ENCODE results near the gene ARHGDIB. TPM values are rescaled to one million over a fixed set of nuclear protein-coding genes. Genes with fewer than 3 reads are reported as not detected.

Gene ARHGDIB
- total RNA-seq, 4 donors from 2014 or later: 63.8 to 112 (median 89.4) TPM

DNA sequence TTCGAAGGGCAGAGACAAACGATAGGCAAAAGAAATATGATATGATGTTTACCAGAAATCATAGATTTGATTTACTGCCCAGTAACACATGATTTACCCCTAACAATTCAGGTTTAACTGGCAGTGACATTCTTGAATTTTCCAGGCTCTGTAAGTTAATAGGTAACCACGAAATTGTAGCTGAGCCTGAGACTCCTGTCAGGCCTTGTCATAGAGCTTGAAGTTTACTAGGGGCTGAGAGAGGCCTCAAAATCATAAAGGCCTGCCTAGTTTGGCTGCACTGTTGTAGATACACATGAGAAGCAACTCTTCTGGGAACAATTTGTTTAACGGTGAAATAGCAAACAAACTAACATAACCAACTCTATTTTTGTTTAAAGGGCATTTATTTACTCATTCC, 26.4 kb downstream of the ARHGDIB start:
- Histone ChIP-seq H3K27me3 (no peaks in the 10 kb centered on the region), H3K9me3 (no peaks in the 10 kb centered on the region), H3K4me3 (no peak overlapping the region), H3K27ac (no peak overlapping the region), H3K36me3 (no peaks in the 10 kb centered on the region), H3K4me1 (no peaks in the 10 kb centered on the region)
- no peak for TF ChIP-seq EP300 (IDR thresholded peaks at IDR 0.05)
- TF ChIP-seq, protein P1, sequence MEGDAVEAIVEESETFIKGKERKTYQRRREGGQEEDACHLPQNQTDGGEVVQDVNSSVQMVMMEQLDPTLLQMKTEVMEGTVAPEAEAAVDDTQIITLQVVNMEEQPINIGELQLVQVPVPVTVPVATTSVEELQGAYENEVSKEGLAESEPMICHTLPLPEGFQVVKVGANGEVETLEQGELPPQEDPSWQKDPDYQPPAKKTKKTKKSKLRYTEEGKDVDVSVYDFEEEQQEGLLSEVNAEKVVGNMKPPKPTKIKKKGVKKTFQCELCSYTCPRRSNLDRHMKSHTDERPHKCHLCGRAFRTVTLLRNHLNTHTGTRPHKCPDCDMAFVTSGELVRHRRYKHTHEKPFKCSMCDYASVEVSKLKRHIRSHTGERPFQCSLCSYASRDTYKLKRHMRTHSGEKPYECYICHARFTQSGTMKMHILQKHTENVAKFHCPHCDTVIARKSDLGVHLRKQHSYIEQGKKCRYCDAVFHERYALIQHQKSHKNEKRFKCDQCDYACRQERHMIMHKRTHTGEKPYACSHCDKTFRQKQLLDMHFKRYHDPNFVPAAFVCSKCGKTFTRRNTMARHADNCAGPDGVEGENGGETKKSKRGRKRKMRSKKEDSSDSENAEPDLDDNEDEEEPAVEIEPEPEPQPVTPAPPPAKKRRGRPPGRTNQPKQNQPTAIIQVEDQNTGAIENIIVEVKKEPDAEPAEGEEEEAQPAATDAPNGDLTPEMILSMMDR (IDR thresholded peaks at IDR 0.05): no peak
- no peak for TF ChIP-seq POLR2A (IDR thresholded peaks at IDR 0.05)
- 73 to 74% methylated on average over 4 of the region's 4 CpGs for WGBS, 2 donors
- no peak for DNase-seq (ENCODE audit: low spot score in 2 of 2)

DNA sequence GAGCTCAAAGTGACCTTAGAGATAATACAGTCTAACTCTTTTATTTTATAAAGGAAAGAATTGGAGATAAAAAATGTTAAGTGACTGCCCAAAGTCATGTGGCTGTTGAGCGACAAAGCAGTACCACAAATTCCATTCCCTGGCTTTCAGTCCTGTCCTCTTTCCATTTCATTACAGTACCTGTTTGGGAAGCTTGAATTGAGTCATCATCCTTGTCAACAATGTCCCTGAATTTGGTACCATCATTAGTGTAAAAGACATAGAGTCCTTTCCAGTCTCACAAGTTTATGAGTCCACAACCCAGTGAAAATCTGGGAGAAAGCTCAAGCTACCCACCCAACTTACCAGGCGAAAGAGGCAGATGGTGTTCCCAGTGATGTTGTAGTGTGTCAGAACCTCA, 26.9 kb downstream of the ARHGDIB start:
- Histone ChIP-seq H3K9me3 (no peaks in the 10 kb centered on the region), H3K4me3 (no peak overlapping the region), H3K27ac (no peak overlapping the region), H3K36me3 (no peaks in the 10 kb centered on the region), H3K27me3 (no peaks in the 10 kb centered on the region), H3K4me1 (peaks cover 0 to 5% (median 0%) of the 10 kb centered on the region in 4 donors)
- WGBS, 2 donors: 96 to 98% methylated on average over 2 of the region's 2 CpGs
- no peak for DNase-seq (ENCODE audit: low spot score in 2 of 2)
- TF ChIP-seq EP300 (IDR thresholded peaks at IDR 0.05): no peak

DNA sequence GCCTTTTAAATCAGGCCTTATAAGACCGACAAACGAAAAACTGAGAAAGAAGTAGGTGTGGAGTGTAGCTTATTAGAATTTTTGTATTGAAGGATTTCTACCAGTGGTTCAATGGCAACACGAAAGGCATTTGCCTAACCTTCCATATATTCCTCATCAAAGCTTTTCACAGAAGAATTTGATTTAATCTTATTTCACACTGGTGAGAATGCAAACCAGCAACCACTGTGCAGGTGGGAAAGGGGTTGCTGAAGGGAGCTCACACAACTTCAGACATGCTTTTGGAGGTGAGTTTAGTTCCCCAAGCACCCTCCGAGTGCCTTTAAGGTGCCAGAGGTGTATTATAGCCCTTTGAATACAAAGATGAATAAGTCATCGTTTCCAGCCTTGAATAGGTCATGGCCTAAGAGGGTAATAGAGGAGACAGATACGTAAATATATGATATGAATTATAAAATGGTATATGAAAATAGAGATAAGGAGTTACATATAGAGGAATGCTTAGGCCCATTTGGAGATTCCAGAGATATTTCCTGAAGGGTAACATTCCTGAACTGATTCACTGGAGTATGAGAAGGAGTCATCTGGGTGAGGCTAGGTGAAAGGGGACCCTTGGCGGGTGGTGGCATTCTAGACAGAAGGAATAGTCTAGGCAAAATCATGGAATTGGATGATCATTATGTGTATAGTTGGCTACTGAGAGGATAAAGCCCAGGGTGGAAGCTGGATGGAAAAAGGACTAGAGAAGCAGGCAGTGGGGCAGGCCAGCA, 29.4 kb downstream of the ARHGDIB start:
- DNase-seq (ENCODE audit: low spot score in 2 of 2): no peak
- TF ChIP-seq POLR2A (IDR thresholded peaks at IDR 0.05) (no peak), EP300 (IDR thresholded peaks at IDR 0.05) (no peak)
- TF ChIP-seq, protein P1 (IDR thresholded peaks at IDR 0.05): no peak
- Histone ChIP-seq H3K4me3 (no peak overlapping the region), H3K27me3 (no peaks in the 10 kb centered on the region), H3K36me3 (no peaks in the 10 kb centered on the region), H3K27ac (no peak overlapping the region), H3K4me1 (peaks cover 0 to 16% (median 0%) of the 10 kb centered on the region in 4 donors), H3K9me3 (no peaks in the 10 kb centered on the region)
- WGBS, 2 donors: 93 to 94% methylated on average over 7 of the region's 7 CpGs

DNA sequence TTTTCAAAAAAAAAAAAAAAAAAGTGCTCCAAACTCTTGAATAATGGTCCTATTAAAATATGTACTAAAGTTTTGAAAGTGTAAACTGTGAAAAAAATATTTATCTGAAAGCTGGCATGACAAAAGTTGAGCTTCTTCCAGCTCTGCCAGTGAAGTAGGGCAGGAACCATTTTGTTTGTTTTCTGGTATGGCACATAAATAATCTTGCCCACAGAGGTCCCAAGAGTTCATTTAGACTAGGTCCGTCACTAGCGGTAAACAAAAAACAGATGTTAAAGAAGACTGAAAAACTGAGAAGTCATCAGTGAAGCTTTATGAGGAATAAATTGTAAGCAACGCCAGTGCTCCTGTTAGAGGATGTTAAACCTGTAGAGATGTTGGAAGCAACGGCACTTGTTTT, 30.0 kb downstream of the ARHGDIB start:
- no peak for DNase-seq (ENCODE audit: low spot score in 2 of 2)
- 65 to 67% methylated on average over 4 of the region's 4 CpGs for WGBS, 2 donors
- Histone ChIP-seq H3K9me3 (no peaks in the 10 kb centered on the region), H3K27ac (no peak overlapping the region), H3K4me1 (peaks cover 0 to 16% (median 0%) of the 10 kb centered on the region in 4 donors), H3K27me3 (no peaks in the 10 kb centered on the region), H3K4me3 (no peak overlapping the region), H3K36me3 (no peaks in the 10 kb centered on the region)
- TF ChIP-seq POLR2A (IDR thresholded peaks at IDR 0.05): no peak
- no peak for TF ChIP-seq EP300 (IDR thresholded peaks at IDR 0.05)
- TF ChIP-seq, protein P1 (IDR thresholded peaks at IDR 0.05): no peak

DNA sequence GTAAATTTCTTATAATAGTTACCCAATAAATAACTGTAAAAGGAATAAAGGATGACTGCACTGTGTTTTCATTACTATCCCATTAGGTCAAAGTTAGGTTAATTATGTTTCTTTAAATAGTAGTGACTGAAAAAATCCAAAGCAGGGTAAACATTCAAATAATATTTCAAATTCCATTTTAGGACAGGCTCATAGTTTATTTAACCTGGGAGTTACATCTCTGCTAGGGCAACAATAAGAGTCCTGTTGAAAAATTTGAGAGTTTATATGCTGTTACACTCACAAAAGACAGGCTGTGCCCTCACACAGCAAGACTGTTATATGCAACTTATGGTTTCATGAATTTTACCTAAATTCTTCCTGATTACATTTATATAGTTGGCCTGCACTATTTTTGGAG, 31.1 kb downstream of the ARHGDIB start:
- no peak for DNase-seq (ENCODE audit: low spot score in 2 of 2)
- H3K4me1 ChIP-seq: peaks cover 0 to 16% (median 0%) of the 10 kb centered on the region in 4 donors

More for the DNA sequence above, 31.1 kb downstream of the ARHGDIB start:
- no peaks in the 10 kb centered on the region for H3K36me3 ChIP-seq
- H3K9me3 ChIP-seq: no peaks in the 10 kb centered on the region
- H3K27me3 ChIP-seq: no peaks in the 10 kb centered on the region
- TF ChIP-seq POLR2A (IDR thresholded peaks at IDR 0.05) (no peak), EP300 (IDR thresholded peaks at IDR 0.05) (no peak)
- TF ChIP-seq, protein P1 (IDR thresholded peaks at IDR 0.05): no peak
- H3K27ac ChIP-seq: no peak overlapping the region
- H3K4me3 ChIP-seq: no peak overlapping the region

Measured in tibial nerve (tissue), 4 donors.